NK-92 treated with Interleukin-12 subunit alpha and Interleukin-12 subunit beta, amount 100 ng/mL, for 24 hours (cell line): ENCODE measurements around the gene SCRN1.

ENCODE experiments used
- DNase-seq: peaks from one replicate; lab custom pipeline; 2025; lab: John Stamatoyannopoulos, UW

The SCRN1 gene

DNA sequence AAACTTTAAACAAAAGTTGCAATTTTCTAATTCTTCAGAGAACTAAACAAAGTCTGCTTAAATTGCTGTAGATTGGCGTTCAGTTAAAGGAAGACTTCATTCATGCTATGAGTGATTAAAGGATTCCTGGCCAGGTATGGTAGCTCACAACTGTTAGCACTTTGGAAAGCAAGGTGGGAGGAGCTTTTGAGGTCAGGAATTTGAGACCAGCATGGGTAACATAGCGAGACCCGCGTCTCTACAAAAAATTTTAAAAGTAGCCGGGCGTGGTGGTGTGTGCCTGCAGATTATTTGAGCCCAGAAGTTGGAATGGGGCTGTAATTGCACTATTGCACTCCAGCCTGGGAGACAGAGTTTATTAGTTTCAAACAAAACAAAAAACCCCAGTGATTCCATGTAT, 13.5 kb upstream of the SCRN1 start:
- DNase-seq = no peak

DNA sequence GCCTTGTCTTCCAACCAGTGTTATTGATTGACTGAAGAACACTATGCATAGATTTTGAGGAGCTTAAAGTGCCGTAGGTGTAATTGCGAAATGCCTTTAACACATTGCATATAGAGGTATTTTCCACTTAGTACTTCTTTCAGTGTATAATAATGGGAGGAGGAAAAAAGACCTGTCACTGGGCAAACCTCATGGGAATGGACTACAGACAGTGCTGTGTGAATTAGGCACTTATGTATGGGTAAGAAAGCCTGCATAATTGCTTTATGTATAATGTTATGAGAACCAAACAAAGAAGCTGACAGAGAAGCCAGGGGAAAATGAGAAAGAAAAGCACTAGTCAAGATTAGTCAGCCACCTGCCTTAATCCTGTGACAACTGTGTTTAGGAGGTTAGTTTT, 12.4 kb upstream of the SCRN1 start:
- DNase-seq = no peak

DNA sequence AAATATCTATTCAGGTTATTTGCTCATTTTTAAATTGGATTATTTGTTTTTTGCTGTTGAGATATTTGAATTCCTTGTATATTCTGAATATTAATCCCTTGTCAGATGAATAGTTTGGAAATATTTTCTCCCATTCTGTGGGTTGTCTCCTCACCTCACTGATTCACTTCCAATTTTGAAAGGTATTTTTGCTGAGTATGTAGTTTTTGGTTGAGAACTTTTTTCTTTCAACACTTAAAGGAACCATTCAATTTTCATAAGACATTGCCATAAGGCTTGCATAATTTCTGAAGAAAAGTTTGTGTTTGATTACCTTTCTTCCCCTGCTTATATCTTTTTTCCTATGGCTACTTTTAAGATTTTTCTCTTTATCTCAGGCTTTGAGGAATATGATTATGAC, 8.9 kb upstream of the SCRN1 start:
- DNase-seq = no peak

DNA sequence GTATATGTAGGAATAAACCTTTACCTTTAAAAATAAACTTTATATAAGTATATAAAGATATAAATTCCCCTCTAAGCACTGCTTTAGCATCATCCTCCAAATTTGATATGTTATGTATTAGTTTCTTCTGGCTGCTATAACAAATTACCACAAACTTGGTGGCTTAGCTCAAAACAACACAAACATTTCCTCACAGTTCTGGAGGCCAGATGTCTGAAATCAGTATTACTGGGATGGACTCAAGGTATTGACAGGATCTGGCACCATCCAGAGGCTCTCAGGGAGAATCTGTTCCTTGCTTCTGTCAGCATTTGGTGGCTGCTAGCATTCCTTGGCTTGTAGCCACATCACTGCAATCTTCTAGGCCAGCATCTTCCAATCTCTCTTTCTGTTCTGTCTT, 6.7 kb upstream of the SCRN1 start:
- no peak for DNase-seq

DNA sequence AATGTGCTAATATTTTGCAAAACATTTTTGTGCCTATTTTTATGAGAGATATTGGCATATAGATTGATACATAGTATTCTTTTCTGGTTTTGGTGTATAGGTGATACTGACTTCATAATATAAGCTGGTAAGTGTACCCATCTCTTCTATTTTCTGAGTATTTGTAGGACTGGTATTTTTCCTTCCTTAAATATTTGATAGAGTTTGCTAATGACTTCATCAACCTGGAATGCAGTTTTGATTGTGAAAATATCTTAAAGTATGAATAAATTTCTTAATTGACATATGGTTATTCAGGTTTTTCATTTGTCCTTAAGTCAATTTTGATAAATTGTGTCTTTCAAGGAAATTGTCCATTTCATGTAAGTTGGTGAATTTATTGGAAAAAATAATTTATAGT, 6.1 kb upstream of the SCRN1 start:
- no peak for DNase-seq

DNA sequence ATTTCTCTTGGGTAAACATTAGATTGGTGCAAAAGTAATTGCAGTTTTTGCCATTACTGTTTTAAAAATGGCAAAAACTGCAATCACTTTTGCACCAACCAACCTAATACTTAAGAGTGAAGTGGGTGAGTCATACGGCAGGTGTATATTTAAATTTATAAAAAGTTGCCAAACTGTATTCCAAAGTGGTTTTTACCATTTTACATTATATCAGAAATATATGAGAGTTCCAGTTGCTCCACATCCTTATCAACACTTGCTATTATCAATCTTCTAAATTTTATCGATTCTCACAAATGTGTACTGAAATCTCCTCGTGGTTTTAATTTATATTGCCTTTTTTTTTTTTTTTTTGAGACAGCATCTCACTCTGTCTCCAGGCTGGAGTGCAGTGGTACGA, 3.5 kb upstream of the SCRN1 start:
- DNase-seq = no peak

DNA sequence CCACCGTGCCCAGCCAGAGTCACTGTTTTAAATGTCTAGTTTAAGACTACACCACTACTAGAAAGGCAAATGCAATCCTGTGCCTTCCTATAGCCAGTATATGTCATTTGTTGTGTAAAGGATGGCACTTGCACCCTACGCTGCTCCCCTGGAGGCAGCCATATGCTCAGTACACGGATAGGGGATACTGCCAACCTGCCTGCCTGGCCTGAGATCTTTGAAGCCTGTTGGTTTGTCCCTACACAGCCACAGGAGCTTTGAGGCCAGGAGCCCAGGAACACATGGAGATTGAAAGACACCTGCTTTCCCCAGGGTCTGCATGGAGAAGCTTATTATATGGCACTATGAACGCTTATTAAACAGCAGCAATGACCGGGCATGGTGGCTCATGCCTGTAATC, 2.3 kb upstream of the SCRN1 start:
- DNase-seq = no peak

DNA sequence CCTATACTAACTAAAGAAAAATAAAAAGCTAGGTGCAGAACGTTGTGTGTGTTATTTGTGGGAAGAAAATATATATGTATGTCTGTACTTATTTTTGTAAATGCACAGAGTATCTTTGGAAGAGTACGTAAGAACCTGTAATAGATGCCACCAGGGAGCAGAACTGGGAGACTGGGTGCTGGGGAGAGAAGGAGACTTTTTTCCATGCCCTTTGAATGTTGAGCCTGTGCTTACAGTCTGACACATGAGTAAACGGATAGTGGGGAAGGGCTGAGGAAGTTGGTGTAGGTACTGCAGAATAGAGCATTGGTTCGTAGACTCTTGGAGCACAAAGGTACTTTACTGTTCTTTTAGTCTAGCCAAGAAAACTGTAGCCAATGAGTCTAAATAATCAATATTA, 1.3 kb upstream of the SCRN1 start:
- DNase-seq = no peak

DNA sequence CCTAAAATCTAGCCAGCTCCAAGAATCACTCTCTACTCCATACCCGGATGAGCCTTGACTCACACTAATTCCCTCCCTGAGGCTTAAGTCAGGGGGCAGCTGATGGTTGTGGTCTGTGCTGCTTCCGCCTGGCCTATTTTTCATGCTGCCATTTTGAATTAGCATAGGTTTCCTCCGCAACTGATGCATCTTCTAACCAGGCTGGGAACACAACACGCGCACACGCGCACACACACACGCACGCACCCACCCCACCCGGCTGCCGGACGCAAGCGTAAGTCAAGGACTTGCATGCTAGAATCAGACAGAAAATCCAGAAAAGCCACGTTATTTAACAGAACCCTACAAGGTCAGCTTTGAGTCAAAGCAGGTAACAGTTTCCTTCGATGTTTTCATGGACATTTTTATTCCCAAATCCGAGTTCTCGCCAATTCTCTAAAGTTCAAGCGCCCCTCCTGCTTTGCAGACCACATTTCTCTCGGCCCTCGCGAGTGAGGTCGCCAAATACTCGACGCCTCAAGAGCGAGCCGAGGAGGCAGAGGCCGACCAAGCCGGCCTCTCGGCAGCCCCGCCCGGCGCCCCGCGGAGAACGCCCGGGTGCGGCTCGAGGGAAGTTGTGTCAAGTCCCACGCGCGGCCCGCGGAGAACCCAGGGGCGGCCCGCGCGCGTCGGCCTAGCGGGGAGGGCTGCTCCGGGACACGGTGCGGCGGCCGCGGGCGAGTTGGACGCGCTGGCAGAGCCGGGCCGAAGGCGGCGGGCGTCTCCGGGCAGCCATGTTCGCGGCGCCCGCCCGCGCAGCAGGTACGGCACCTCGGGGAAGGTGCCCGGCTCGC, 961 bp downstream of the SCRN1 start:
- no peak for DNase-seq

DNA sequence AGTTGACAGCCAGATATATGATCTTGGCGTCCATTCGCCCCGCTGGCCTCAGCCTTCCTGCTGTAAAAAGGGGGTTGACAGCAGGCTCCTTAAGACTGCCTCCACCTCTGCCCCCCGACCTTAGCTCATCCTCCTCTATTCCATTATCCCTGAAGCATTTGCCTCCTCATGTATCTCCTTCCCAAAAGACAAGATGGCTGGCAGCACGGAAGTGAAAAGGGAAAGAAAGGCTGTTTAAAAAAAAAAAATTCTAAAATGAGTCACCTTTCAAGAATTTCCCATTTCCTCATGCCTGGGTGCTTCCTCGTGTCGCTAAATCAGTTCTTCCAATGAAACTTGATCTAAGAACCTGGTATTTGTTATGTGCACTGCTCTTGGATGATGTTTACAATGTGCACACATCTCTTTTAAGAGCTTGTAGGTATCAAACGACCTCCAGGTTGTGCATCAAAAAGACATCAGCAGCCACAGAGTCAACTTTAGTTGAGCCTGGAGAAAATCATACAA, 1.7 kb downstream of the SCRN1 start:
- no peak for DNase-seq

DNA sequence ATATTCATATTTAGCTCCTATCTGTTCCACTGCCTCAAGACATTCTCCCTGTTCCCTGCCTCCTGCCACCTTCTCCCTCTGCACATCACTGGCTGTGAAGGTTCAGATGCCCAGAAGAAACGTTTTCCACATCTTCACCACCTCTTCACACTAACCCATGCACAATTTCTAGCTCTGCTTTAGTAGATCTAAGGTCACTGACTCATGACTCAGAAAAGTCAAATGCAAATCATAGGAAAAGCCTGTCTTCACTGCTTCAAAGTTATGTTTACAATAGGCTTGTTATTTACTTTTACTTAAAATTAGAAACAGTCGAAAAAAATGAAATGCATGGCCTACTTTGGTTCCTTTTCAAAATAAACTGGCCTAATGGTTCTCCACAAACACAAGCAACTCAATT, 2.5 kb downstream of the SCRN1 start:
- DNase-seq = no peak

DNA sequence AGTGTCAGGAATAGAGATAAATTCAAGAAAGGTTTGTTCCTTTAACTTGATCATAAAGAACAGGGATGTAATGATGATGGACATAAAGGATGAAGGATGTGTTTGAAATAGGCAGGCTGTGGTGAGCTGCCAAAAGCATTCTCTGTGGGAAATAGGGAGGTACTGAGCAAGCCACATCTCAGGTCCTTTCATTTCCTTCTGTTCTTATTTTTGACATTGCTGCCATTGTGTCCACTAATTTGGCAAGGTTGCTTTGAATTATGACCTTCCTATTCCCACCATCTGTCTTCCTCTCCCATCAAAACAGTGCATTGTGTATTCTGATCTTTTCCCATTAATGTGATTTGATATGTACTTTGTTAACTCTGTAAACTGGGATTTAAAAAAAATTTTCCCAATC, 9.4 kb downstream of the SCRN1 start:
- DNase-seq = no peak

DNA sequence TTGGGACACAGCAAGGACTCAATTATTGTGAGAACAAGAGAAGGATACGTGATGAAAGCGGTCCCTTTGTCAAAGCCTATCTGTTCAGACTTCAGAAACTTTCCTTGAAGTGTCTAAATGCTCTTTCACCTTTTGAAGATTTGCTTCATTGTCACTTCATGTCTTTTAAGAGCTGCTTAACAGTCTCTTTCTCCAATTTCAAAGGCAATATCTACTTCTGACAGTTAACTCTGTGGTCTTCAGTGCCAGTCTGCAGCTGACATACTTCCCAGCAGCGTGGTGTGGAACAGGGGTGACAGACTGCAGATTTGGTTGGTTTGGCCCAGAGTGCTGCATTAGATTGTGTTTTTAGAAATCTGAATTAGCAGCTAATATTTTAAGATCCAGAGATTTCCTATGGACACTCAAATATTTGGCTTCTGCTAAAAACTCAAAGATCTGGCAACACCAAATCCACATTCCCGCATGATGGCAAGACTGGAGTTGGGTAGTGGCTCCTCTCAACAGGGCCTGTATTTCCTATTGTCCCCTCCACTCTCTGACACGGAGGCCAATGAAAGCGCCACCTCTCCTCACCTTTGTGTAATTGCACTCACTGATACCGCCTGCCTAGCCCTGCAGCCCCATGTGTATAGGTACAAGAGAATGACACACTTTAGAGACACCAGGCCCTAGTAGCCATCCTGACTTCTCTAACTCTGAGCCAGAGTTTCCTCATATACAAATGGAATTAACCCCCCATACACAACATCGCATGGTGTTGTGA, 11.5 kb downstream of the SCRN1 start:
- DNase-seq = no peak

DNA sequence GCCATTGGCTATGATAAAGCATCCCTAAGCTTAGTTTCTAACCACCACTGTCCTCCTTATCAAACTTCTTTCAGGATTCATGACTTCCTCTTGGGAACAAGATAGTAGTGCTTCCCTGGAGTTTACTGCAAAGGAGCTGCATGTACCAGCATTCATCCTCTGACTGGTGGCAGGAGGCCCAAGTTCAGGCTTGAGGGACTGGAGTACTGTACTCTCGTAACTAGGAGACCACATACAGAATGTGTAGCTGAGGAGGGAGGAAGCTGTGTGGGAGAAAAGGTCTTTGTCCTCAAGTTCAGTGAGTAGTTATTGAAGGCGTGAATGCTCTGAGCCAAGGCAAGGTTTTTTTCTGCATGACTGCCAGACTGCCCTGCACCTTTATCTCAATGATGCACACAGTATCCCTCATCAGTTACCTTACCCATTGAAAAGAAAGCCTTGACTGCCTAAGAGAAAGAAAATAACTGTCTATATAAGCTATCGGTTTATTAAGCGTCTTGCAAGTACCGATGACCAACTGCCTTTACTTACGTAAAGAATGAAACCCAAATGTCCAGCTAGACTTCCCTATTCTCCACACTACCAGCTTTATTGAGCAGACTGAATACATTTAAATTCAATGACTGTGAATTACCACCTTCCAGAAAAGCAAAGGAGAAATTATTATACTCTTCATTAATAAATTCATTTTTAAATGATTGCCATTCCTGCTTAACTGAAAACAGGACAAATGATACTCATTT, 12.8 kb downstream of the SCRN1 start:
- no peak for DNase-seq

DNA sequence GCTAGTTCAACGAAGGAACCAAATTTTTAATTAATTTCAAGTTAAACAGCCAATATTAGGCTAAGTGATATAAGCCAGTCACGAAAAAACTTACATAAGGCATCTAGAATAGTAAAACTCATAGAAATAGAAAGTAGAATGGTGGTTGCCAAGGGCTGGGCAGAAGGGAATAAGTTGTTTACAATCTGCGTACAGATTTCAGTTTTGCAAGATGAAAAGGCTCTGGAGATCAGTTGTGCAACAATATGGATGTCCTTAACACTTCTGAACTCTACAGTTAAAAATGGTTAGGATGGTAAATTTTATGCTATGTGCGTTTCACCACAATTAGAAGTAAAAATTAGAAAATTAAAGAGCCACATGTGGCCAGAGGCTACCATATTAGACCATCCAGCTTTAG, 13.3 kb downstream of the SCRN1 start:
- DNase-seq = no peak

DNA sequence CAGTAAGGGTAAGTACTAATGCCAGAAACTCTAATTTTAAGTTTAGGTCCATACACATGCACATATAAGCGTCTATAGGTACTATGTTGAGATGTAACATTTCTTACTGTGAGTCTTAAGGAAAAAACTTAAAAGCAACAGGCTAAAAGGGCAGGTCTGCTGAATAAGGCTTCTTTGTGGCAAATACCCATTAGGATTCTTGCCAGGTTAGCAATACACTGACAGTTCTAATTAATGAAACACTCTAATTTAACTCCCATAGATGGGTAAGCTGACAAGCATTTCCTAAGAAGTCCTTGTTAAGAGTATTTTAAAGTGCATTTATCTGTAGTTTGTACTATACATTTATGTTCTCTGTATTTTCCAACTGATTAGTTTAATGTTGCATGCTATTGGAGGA, 14.0 kb downstream of the SCRN1 start:
- DNase-seq = no peak

DNA sequence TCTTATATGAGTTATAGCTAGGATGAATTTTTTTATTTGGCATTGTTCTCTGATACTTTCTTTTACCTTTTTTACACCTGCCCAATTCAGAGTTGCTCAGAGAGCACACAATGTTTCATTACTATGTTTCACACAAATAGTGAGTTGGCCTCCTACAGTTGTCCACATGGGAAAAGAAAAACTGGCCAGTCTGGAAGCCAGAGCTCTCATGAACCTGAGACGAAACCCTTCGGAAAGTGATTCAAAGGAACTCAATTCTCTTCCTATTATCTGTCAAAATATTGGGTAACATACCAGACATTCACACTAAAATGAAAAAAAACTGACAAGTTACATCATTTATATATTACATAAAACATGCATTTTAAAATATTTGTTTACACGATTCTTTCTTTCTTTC, 15.3 kb downstream of the SCRN1 start:
- no peak for DNase-seq

DNA sequence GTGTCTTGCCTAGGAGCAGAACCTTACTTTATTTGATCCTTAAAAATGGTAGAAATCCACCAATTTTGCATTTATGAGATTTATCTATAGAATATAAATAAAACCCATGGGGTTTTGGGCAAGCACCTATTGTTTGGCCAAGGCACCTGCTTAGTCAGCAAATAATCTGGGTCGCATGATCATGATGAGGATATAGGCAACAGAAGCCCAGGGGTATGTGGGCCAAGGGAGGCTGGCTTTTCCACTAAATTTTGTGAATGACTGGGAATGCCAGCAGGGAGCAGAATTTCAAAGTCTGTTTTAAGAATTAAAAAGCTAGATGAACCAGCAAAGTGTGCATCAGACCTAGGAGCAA, 17.3 kb downstream of the SCRN1 start:
- no peak for DNase-seq

DNA sequence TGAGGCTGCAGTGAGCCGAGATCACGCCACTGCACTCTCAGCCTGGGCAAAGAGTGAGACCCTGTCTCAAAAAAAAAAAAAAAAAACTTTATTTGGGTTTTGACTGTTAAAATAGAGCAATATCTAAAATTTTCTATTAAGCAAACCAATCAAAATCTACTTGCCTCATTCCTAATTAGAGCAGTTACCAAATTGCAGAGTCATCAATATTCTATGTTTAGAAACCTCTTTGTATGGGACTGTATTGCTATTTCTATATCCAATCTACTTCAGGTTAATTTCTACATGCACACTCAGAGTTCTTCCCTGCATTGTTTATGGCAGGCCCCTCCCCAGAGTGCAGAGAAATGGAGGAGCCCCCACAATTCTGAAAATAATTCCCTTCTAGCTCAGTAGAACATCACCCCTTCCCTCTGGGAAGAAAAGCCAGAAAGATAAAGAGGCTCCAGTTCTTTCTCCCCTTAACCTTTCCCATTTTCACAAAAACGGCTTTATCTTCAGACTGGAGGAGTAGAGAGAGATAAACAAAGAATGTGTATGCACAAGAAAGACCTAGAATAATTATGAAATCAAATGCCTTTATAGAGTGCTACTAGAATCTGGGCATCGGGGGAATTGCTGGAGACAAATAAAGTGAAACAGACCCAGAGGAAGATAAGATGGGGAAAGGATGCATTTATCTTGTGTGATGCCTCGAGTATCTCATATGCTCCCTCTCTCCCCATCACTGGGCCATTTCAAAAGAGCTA, 17.9 kb downstream of the SCRN1 start:
- DNase-seq = no peak

DNA sequence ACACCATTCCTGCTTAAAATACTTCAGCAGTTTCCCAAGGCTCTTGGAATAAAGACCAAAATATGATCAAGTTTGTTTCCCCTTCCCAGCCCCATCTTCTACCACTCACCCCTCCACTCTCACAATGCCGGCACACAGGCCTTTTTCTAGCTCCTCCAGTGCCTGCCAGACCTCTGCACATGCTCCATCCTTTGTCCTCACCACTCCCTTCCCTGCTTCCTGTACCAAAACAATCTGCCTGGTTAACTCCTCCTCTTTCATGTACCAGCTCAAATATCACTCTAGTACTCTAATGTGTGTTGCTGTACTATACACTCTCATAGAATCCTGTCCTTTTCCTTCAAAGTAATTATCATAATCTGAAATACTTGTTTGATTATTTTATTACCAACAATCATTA, 19.4 kb downstream of the SCRN1 start:
- DNase-seq = no peak

DNA sequence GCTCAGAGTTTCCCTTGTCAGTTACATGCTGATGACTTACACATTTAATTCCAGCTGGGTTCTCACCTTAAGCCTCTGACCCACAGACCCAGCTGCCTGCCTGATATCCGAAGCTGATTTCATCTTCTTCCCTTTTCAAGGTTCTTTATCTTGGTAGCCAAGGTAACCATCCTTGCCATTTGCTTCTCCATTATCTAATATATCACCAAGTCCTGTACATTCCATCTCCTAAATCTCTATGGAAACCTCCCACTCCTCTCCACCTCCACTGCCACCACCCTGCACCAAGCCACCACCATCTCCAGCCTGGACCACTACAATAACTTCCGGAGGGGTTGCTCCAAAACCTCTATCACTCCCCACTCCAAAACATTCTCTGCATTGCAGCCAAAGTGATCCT, 19.9 kb downstream of the SCRN1 start:
- no peak for DNase-seq
